ENCODE measurements around the gene DEAF1.
"Not testable (repeated sequence)": the region's sequence is repeated elsewhere in the genome, so short reads cannot be mapped to it uniquely, and the experiment has no call there.

The DEAF1 gene

DNA sequence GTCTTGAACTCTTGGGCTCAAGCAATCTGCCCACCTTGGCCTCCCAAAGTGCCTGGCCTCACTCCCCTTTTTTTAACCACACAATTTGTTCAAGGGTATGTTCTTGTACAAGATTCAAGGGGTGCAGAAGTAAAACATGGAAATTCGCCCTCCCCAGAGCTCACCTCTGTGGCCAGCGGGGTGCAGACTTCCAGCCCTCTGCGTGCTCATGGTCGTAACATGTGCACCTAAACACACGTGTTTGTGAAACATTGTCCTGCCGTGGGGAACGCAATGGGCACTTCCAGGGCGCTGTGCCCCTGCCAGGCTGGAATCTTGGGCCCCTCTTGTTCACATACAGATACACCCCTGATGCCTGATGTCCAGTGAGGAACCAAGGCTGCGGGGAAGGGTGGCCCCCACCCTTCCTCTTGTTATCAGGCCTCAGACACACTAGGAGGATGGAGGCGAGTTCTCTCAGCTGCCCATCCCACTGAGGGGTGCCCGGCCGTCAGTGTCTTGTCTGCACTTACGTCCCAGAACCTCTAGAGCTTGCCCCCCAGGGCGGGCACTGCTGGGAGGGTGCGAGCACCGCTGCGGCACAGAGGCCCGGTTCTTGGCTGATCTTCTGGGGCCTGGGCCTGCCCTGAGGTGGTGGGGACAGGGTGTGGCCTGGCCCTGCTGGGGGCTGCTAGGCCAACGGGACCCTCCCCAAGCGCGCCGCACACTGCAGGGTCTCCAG is 6.9 kb upstream of the DEAF1 start:
- FAIRE-seq (no peak), DNase-seq (ENCODE audit: low spot score) (no peak)

DNA sequence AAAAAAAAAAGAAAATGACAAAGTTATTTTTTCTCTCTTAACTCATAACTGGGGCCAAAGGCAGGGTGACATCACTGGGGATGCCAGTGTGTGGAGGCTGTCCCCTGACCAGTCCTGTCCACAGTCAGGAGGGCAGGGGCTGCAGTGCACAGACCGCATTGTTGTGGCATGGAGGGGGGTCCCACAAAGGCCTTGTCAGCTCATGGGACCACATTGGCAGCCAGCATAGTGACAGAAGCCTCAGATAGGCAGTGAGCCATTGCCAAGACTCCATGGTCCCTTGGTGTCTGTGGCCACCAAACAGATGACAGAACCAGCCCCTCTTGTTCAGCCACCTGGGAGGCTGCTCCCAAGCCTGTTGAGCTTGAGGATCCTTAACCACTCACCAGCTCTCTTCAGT is 4.7 kb upstream of the DEAF1 start:
- no peak for FAIRE-seq
- DNase-seq (ENCODE audit: low spot score): no peak

DNA sequence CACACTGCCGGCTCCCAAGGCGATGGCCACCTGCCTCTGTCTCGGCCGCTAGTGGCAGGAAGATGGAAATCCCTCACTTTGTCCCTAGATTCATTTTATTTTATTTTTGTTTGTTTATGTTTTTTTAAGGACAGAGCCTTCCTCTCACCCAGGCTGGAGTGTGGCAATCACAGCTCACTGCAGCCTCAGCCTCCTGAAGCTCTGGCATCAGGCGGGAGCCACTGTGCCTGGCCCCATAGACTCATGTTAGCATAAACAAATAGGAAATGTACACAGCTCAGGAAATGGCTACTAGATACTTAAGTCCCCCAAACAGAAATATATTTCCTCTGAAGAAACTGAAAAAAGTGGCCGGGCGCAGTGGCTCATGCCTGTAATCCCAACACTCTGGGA is 4.1 kb upstream of the DEAF1 start:
- DNase-seq (ENCODE audit: low spot score) (no peak), FAIRE-seq (no peak)

DNA sequence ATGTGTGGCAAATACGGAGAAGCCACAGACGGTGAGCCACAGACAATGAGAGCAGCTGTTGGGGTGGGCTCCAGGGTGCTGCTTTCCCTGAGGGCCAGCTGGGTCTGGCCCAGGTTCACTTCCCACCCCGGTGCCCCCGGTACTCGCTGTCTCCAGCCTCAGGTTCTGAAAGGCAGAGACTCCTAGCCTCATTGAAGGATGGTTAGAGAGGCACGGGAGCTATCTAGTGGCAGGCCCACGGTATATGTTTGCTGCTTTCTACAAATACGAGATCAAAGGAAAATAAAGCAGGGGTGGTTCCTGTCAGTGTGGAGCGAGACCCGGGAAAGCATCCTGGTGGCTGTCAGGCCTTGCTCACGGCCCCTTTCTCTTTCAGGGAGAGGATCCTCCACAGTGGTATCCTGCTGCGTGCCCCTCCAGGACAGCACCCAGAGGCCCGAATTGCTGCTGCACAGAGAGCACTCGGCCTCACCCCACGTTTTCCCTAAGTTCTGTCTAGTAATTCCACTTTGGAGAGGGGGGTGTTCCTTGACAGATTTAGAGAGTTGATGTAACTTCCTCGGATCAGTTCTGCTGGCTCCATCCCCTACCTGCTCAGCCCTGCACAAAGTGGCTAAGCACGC is 3.6 kb upstream of the DEAF1 start:
- FAIRE-seq (no peak), DNase-seq (ENCODE audit: low spot score) (no peak)

DNA sequence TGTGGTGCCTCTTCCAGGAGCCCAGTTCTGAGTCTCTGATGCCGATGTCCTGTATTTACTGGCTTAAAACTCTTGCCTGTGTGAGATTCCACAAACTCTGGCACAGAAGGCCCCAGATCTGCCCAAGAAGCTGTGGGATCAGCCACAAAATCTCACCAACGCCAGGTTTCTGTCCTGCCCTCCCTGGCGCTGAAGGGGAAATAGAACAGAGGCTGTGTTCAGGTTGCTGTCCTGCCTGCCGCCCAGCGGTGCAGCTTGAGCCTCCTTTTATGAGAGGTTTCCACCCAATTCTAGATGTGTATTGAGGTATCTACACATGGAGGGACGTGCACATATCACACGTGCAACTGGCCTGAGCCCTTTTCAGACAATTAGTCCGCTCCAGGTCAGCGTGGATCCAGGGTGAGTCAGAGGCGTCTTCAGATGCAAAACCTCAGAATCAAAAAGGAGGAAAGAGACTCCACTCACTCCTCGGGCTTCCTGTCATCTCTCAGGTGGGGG is 2.8 kb upstream of the DEAF1 start:
- DNase-seq (ENCODE audit: low spot score) (no peak), FAIRE-seq (no peak)

DNA sequence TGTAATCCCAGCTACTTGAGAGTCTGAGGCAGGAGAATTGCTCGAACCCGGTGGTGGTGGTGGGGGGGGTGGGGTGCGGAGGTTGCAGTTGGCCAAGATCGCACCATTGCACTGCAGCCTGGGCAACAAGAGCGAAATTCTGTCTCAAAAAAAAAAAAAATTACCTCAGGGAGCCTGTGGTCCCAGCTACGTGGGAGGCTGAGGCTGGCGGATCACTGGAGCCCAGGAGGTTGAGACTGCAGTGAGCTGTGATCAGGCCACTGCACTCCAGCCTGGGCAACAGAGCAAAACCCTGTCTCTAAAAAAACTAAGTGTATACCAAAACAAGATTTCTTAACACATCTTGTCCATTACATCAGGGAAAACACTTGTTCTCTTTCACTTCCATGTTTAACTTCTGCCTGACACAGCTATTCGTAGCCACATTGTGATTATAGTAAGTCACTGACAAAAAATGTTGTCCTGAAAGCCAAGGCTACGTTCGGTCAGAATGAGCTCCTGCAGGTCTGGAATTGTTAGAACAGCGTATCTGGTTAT is 2.0 kb upstream of the DEAF1 start:
- no peak for DNase-seq (ENCODE audit: low spot score)
- FAIRE-seq: no peak

DNA sequence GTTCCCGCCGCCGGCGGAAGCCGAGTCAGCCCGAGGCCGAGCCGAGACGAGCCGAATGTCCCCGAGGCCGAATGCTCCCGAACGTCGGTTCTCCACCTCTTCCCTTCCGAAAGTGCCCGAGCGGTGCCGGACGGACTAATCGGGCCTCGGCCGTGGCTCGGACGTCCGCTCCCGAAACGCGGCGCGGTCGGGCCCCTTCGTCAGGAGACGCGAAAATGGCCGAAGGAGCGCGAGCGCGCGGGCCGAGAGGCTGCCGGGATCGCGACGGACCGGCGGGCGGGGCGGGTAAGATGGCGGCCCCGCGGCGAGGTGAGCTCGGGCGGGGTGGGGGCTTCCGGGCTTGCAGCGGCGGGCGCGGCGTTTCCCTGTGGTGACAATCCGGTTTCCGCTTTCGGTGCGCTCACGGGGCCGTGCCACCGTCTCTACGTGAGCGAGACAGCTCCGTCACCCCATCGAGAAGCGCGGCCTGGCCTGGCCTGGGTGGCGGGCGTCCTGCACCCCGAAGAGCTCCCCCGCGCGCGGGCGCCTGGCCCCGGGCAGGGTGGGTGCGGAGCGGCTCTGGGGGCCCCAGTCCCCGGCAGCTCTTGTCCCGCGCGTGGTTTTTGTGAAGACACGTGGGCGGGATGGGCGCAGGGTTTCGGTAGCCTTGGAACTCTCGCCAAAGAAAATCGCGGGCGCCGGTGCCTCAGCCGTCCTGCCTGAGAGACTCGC is 671 bp upstream of the DEAF1 start, which contains the start of gene TMEM80:
Gene TMEM80, plus strand, starts transcription at position 279 of the 711 bp plus-strand sequence. Its CDS starts 12 bp downstream, at position 291.
- DNase-seq (ENCODE audit: low spot score) (peak; percentile 76), FAIRE-seq (no peak)

DNA sequence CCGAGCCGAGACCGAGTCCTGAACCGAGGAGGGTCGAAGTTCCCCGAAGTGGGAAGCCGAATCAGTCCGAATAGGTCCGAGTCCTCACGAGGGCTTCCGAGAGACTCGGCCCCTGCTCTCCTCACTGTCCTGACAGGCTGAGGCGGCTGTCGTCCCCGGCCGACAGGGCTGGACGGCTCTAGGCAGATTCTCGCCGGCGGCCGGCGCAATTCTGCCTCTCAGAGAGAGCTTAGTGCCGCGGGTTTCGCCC is 191 bp upstream of the DEAF1 start:
- FAIRE-seq: no peak
- no peak for DNase-seq (ENCODE audit: low spot score)

DNA sequence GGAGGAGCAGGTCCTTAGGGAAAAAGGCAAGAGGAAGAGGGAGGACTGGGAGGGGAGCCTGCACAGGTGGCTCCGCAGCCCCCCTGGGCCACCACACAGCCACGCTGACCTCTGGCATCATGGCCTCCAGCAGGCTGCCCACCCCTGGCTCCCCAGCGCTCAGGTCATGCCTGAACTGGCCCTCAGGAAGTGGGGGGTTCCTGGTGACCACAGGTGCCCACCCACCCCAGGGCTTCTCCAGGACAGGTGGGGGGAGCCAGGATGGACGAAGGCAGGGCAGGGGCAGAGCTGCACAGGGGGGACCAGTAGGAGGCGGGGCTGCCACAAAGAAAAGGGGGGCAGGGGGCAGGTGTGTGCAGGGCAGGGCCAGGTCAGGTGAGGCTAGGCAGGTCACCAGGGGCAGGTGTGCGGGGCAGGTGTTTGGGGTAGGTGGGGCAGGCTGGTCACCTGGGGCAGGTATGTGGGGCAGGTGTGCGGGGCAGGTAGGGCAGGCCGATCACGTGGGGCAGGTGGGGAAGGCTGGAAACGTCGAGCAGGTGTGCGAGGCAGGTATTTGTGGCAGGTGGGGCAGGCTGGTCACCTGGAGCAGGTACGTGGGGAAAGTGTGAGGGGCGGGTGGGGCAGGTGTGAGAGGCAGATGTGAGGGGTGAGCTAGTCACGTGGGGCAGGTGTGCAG is 997 bp downstream of the DEAF1 start:
- DNase-seq (ENCODE audit: low spot score) (no peak), FAIRE-seq (no peak)

DNA sequence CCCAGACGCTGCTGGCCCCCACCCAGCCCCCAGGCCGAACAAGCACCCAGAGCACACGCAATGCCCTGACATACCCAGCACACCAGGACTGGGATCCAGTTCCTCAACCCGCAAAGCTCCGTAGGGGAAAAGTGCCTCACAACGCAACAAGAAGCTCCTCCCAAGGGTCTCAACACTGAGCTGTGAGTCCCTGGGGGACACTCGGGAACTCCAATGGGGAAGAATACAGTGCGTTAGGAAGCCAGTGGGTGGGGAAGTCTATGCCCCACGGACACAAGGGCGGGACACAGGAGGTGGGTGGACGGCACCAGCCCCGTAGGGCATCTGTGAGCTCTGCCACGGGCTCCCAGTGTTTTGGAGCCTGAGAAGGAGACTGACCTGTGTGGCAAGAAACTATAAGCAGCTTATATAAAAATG is 1.6 kb downstream of the DEAF1 start:
- DNase-seq (ENCODE audit: low spot score) (no peak), FAIRE-seq (no peak)

DNA sequence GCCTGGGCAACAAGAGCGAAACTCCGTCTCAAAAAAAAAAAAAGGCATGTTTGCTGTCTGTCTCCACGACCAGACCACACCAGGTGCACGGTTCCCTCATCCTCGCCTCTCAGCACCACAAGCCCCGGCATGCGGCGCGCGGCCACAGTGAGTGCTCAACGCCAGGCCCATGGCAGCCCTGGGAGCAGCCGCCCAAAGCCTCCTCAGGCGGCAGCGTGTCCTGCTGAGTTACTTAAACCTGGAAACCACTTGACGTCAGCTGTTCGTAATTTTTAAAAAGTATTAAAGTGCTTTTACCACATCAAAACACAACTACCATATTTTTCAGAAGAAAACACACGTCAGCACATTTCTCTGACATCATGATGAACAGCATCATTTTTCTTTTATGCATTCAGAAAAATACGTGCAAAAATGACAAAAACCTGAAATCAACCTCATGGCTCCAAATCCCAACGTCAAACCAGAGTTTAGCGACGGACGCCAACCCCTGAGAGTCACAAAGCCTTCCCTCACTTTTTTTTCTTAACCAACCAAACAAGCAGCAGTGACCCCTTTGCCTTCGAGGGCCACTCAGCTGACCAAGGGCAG is 2.1 kb downstream of the DEAF1 start:
- no peak for FAIRE-seq
- DNase-seq (ENCODE audit: low spot score): no peak

DNA sequence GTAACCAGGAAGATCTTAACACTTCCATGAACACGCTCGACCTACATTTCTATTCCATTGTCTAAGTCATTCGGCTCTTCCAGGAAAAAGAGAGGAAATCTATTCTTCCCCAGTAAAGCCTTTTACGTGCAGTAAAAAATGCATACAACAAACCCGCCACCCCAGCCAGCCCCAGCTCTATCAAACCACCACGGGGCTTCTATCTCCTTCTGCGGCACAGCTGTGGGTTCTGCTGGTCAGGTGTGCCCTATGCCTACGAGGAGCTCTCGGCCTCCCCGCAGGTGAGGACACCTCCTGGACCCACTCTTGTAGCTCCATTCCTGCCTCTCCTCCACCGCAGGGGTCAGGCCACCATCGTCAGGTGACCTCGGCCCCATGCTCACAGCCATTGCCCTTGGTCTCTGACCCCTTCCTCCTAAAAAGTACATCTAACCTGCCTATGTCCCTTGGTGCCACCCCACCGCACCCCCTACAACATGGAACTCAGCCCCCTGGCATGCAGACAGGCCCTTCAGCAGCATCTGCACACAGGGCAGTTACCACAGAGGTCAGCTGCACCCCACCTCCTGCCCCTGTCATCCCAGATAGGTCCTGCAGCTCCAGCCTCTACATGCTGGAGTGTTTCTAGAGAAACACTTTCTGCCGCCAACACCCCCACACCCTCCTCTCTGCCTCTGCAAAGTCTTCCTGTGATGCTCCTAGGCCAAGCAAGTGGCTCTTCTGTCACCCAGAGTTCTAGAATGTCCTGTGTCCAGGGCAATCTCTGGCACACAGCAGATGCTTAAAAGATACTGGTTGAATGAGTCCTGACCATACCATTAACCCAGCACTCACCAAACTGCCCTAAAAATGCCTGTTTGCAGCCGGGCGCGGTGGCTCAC is 3.1 kb downstream of the DEAF1 start:
- no peak for FAIRE-seq

DNA sequence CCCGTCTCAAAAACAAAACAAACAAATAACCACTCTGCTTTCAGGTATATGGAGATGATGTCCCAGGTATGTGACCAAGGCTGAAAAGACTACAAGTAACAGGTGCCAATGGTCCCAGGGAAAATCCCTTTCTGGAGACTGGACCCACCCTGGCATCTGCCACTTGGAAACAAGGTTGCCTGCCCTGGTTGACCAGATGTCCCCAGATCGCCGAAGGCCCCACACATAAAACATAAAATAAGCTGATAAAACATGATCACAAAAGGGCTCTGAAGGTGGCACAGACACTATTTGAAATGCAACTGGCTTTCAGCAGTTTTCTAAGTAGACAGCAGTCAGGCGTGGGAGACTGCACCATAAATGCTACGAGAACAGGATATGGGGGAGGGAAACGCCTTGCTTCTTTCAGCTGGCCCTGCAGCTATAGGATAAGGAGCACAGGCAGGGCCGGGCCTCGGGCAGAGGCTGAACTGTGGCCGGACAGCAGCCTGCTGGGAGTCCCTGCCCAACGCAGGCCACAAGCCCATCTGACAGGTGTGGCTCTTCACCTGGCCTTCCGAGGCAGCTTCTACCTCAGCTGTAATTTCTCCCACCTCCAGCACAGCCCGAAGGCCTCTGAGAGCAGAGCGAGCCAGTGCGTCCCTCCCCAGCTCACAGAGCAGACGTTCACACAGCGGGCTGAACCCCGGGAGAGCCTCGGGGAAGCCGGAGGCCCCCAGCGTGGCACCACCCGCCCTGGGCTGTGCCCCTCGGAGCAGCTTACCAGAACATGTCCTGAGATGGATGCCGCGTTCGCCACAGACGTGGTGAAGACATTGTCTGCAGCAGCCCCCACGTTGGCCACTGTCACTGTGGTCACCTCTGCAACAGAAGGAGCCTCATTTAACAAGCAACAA is 4.0 kb downstream of the DEAF1 start:
- DNase-seq (ENCODE audit: low spot score): no peak
- no peak for FAIRE-seq

More for the DNA sequence above, 3.1 kb downstream of the DEAF1 start:
- DNase-seq (ENCODE audit: low spot score): no peak

DNA sequence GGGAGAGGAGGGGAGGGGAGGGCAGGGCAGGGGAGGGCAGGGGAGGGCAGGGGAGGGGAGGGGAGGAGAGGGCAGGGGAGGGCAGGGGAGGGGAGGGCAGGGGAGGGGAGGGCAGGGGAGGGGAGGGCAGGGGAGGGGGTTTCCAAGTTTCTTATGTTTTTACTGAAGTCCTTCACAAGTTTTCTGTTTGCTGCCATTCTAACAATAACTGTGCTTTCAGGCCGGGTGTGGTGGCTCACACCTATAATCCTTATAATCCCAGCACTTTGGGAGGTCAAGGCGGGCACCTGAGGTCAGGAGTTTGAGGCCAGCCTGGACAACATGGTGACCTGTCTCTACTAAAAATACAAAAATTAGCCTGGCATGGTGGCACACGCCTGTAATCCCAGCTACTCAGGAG is 4.8 kb downstream of the DEAF1 start:
- DNase-seq (ENCODE audit: low spot score); FAIRE-seq: not testable (repeated sequence)

DNA sequence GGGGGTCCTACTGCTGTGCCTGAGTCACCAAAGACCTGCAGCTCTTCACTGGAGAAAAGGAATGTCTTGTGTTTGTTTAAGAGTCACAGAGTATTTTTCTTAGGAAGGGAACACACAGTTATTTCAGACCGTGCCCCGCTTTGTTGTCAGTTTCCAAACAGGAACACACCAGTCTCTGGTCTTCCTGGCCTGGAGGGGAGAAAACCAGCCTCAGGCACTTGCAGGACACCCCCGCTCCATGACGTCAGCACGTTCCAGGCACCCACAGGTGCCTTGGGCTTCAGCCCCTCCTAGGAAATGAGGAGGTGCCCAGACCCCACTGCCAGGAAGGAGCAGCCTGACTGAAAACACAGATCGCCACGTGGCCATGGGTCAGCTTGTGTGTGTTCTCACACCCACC is 5.4 kb downstream of the DEAF1 start:
- no peak for FAIRE-seq
- DNase-seq (ENCODE audit: low spot score): no peak

DNA sequence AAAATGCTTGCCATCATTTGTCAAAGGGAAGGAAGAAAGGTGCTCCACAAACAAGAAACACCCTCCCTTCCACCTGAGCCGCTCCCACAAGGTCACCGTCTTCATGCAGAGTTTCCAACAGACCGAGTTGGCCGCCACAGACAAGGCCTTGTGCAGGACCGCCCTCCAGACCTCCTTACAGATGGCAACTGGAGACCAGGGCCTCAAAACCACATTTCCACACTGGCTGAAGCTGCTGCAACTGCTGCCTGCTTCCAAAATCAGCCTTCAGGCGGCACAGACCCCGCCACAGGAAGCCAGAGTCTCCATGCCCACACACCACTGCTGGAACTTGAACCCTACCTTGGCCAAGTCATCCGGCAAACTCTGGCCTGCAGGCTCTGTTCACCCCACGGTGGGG is 6.3 kb downstream of the DEAF1 start:
- DNase-seq (ENCODE audit: low spot score) (no peak), FAIRE-seq (no peak)

DNA sequence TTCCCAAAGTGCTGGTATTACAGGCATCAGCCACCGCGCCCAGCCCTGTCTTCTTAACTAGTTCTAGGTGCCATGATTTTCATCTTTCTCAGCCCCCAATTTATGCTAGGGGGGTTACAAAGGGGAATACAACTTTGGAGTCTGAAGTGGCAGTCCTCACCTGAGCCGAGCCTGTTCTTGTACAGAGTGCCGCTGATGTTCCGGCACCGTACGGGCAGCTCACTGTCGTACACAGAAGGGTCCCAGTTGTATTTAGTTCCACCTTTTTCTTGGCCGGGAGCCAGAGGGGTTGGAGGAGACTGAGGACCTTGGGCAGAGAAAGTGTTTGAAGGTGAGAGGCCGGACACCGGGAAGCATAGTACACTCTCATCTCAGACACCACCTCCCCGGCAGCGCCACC is 7.3 kb downstream of the DEAF1 start:
- FAIRE-seq: no peak
- DNase-seq (ENCODE audit: low spot score): no peak

DNA sequence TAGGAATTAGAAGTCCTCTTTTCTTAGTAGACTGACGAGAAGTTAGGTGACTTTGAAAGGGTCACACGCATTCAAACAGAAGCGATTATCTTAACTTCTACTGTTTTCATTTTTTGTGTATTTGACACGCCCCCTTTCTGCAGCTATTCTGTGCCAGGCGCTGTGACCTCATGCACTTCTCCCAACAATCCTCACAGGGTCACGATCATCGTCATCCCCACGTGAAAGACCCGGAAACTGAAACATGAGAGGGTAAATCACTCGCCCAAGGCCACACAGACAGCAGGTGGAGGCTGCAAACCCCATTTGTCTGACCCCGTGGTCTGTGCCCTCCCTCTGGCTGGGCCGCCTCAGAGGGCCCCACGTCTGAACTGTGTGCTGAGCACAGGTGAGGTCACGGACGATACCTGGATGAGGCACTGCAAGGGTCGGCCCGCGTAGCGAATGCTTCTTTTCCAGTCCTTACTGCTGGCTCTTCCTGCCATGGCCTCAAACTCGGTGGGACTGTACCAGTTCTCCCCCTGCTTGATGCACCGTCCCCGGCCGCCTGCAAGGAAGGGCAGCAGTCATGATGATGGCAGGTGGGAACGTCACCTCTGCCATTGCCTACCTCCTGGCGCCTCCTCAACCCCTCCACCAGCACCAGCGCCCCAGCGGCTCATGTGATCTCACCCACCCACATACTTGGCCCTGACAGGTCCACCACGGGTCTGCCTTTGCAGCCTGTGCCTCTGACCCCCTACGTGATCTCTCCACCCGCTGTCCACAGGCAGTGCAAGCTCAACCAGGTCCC is 8.4 kb downstream of the DEAF1 start:
- DNase-seq (ENCODE audit: low spot score) (no peak), FAIRE-seq (no peak)

DNA sequence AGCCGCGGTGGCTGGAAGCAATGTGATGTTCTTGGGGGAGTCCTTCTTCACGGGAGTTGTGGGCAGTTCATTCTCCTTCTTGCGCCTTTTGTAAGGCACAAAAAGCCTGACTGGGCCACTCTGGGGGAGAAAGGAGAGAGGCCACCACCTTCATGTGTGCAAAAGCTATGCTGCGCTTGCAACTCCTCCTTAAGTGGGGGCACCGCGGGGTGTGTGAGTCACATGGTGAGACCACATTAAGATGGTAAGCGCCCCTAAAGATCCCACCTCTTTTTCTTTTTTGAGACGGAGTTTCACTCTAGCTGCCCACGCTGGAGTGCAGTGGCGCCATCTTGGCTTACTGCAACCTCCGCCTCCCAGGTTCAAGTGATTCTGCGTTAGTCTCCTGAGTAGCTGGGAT is 14.1 kb downstream of the DEAF1 start:
- DNase-seq (ENCODE audit: low spot score) (no peak), FAIRE-seq (no peak)

Measured in urothelium cell line (cell line).